ENCODE results near the gene TFAM.
A peak's percentile ranks its signal among the peaks of the same experiment; 100 is the strongest.

Gene TFAM

DNA sequence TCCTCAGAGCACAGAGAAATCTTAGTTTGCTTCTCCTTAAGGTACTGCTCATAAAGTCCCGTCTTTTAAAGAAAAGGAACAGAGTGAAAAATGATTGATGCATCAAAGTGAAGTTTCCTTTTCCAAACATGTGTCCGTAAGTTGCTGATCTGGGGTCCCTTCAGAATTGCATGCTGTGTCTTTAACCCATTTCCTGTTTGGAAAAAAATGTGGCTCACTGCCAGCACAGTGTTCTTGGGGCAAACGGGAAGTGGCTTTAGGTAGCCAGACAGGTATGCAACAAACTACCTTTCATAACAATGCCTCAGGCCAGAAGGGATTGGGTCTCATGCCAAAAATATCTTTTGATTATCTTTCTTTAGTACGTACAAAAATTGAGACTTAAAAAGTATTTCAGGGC lies 50.9 kb downstream of the TFAM start:
- peak; percentile 67 for DNase-seq

- peak; percentile 87 for DNase-seq
Measured at GRCh38 chr10:58438340-58438871, 53.2 kb downstream of the TFAM start.

GRCh38 chr10:58438986-58439385 lies 53.8 kb downstream of the TFAM start:
- DNase-seq = no peak

GRCh38 chr10:58439632-58440364 lies 54.6 kb downstream of the TFAM start:
- DNase-seq = no peak

- DNase-seq = no peak
Measured at GRCh38 chr10:58440484-58440883, 55.3 kb downstream of the TFAM start.

GRCh38 chr10:58444321-58444720 lies 59.1 kb downstream of the TFAM start:
- no peak for DNase-seq

- DNase-seq = no peak
Measured at GRCh38 chr10:58444876-58445275, 59.7 kb downstream of the TFAM start.

DNA sequence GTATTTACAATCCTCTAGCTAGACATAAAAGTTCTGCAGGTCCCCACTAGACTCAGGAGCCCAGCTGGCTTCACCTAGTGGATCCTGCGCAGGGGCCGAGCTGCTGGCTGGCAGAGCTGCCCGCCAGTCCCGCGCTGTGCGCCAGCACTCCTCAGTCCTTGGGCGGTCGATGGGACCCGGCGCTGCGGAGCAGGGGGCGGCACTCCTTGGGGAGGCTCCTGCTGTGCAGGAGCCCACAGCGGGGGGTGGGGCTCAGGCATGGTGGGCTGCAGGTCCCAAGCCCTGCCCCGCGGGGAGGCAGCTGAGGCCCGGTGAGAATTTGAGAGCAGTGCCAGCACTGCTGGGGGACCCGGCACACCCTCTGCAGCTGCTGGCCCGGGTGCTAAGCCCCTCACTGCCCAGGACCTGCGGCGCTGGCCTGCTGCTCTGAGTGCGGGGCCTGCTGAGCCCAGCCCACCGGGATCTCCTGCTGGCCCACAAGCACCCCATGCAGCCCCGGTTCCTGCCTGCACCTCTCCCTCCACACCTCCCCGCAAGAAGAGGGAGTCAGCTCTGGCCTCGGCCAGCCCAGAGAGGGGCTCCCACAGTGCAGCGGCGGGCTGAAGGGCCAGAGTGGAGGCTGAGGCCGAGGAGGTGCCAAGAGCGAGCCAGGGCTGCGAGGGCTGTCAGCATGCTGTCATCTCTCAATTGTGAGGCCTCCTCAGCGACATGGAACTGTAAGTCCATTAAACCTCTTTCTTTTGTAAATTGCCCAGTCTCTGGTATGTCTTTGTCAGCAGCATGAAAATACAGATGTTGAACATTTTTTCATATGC lies 63.1 kb downstream of the TFAM start:
- no peak for DNase-seq

All from EL (cell line).